Trophoblast cell (in vitro differentiated cells and primary cell): ENCODE data around the gene FUT8.
"Not testable (repeated sequence)": the region's sequence is repeated elsewhere in the genome, so short reads cannot be mapped to it uniquely, and the experiment has no call there.

Experiments used
- DNase-seq, 2 donors: peaks; one replicate each; pipeline ENCODE4 v3.0.0-alpha.2; 2016
- H2AFZ ChIP-seq: 2 replicates; pipeline ENCODE4 v1.6.1; 2013; ENCODE audit warnings: low read length, moderate library complexity, mild to moderate bottlenecking; ENCODE audit not compliant: insufficient read depth, poor library complexity
- H2AK5ac ChIP-seq: 2 replicates; pipeline ENCODE4 v1.6.1; 2013; ENCODE audit warnings: mild to moderate bottlenecking, low read length
- H2BK120ac ChIP-seq: 2 replicates; pipeline ENCODE4 v1.6.1; 2013; ENCODE audit warnings: low read length, mild to moderate bottlenecking, moderate library complexity; ENCODE audit not compliant: insufficient read depth, poor library complexity
- H2BK12ac ChIP-seq: 2 replicates; pipeline ENCODE4 v1.6.1; 2013; ENCODE audit warnings: mild to moderate bottlenecking, low read length, moderate library complexity
- H2BK5ac ChIP-seq: 2 replicates; pipeline ENCODE4 v1.6.1; 2013; ENCODE audit warnings: low read length, low read depth, moderate library complexity, mild to moderate bottlenecking; ENCODE audit not compliant: poor library complexity
- H3K14ac ChIP-seq: 2 replicates; pipeline ENCODE4 v1.6.1; 2013; ENCODE audit warnings: mild to moderate bottlenecking, low read length
- H3K18ac ChIP-seq: 2 replicates; pipeline ENCODE4 v1.6.1; 2013; ENCODE audit warnings: mild to moderate bottlenecking, low read length
- H3K23ac ChIP-seq: 2 replicates; pipeline ENCODE4 v1.6.1; 2013; ENCODE audit warnings: low read length
- H3K27ac ChIP-seq: 2 replicates; pipeline ENCODE4 v1.5.1; 2013; ENCODE audit warnings: low read depth, mild to moderate bottlenecking, inconsistent platforms, low read length, moderate library complexity
- H3K27me3 ChIP-seq: 2 replicates; pipeline ENCODE4 v1.6.1; 2013; ENCODE audit warnings: inconsistent platforms, mild to moderate bottlenecking, low read length, moderate library complexity; ENCODE audit not compliant: insufficient read depth
- H3K36me3 ChIP-seq, 2 experiments: 1 replicate in 1 of 2; 2 replicates in 1 of 2; pipeline ENCODE4 v1.6.1; 2013; ENCODE audit warnings: low read length in 2 of 2, mild to moderate bottlenecking in 2 of 2, moderate library complexity in 1 of 2; ENCODE audit not compliant: insufficient read depth in 2 of 2, control insufficient read depth in 1 of 2
- H3K4ac ChIP-seq: 2 replicates; pipeline ENCODE4 v1.6.1; 2013; ENCODE audit warnings: low read depth, mild to moderate bottlenecking, low read length, moderate library complexity
- H3K4me1 ChIP-seq, 2 experiments: 1 replicate in 1 of 2; 2 replicates in 1 of 2; pipeline ENCODE4 v1.6.1; 2013; ENCODE audit warnings: low read length in 2 of 2, mild to moderate bottlenecking in 2 of 2, moderate library complexity in 1 of 2; ENCODE audit not compliant: insufficient read depth in 2 of 2, control insufficient read depth in 1 of 2
- H3K4me2 ChIP-seq: 2 replicates; pipeline ENCODE4 v1.6.1; 2013; ENCODE audit warnings: inconsistent platforms, mild to moderate bottlenecking, low read length, moderate library complexity
- H3K4me3 ChIP-seq: 2 replicates; pipeline ENCODE4 v1.5.1; 2013; ENCODE audit warnings: mild to moderate bottlenecking, low read depth, low read length, inconsistent platforms
- H3K79me1 ChIP-seq: one replicate; pipeline ENCODE4 v1.6.1; 2013; ENCODE audit warnings: low read length
- H3K79me2 ChIP-seq: 2 replicates; pipeline ENCODE4 v1.6.1; 2013; ENCODE audit warnings: low read length, mild to moderate bottlenecking; ENCODE audit not compliant: control insufficient read depth, insufficient read depth, poor library complexity
- H3K9ac ChIP-seq: 2 replicates; pipeline ENCODE4 v1.6.1; 2013; ENCODE audit warnings: mild to moderate bottlenecking, low read length
- H3K9me3 ChIP-seq: 2 replicates; pipeline ENCODE4 v1.6.1; 2013; ENCODE audit warnings: low read depth, mild to moderate bottlenecking, control low read depth, inconsistent platforms, low read length; ENCODE audit not compliant: insufficient read depth
- H4K12ac ChIP-seq: 2 replicates; pipeline ENCODE4 v1.6.1; 2013; ENCODE audit warnings: low read depth, mild to moderate bottlenecking, low read length, moderate library complexity
- H4K8ac ChIP-seq: 2 replicates; pipeline ENCODE4 v1.6.1; 2013; ENCODE audit warnings: low read depth, mild to moderate bottlenecking, low read length, moderate library complexity
- H4K91ac ChIP-seq: one replicate; pipeline ENCODE4 v1.6.1; 2013; ENCODE audit warnings: low read depth, mild to moderate bottlenecking, low read length, moderate library complexity
- WGBS: extraction: QIAGEN DNeasy Blood & Tissue Kit; methylation state at CpG from one replicate; pipeline ENCODE4 v1.1.7; 2013; ENCODE audit warnings: missing lambda C conversion rate; ENCODE audit not compliant: insufficient read length, insufficient coverage; ENCODE audit errors: extremely low coverage; 5-methylcytosine and 5-hydroxymethylcytosine counted together

FUT8 gene

DNA sequence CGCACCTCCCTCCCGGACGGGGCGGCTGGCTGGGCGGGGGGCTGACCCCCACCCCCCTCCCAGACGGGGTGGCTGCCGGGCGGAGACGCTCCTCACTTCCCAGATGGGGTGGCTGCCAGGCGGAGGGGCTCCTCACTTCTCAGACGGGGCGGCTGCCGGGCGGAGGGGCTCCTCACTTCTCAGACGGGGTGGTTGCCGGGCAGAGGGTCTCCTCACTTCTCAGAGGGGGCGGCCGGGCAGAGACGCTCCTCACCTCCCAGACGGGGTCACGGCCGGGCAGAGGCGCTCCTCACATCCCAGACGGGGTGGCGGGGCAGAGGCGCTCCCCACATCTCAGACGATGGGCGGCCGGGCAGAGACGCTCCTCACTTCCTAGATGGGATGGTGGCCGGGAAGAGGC lies 280.0 kb downstream of the FUT8 start:
- H3K4me3 ChIP-seq, H3K4me1 ChIP-seq, H3K79me2 ChIP-seq, H2BK5ac ChIP-seq, H3K4ac ChIP-seq, H3K36me3 ChIP-seq, H3K4me2 ChIP-seq, H3K23ac ChIP-seq, H3K27ac ChIP-seq, H4K8ac ChIP-seq, H2BK12ac ChIP-seq, H4K91ac ChIP-seq, H3K27me3 ChIP-seq, DNase-seq, H2AFZ ChIP-seq, H3K9me3 ChIP-seq, H3K14ac ChIP-seq, H4K12ac ChIP-seq, H3K79me1 ChIP-seq, H2AK5ac ChIP-seq, H2BK120ac ChIP-seq, H3K18ac ChIP-seq, H3K9ac ChIP-seq: not testable (repeated sequence)
- no CpG with 5 or more reads among the region's 31 CpGs for WGBS

DNA sequence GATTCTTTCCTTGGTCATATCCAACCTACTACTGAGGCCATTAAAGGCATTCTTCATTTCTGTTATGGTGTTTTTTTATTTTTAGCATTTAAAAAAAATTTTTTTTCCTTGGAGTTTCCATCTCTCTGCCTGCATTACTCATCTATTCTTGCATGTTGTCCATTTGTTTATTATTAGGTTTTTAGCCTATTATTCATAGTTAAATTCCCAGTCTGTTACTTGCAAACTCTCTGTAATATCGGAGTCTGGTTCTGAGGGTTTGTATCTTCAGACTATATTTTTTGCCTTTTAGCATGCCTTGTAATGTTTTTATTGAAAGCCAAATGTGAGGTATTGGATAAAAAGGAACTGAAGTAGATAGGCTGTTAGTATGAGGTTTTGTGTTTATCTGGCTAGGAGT lies 284.3 kb downstream of the FUT8 start:
- Histone ChIP-seq H2AK5ac (no peak overlapping the region), H2BK120ac (no peak overlapping the region)

DNA sequence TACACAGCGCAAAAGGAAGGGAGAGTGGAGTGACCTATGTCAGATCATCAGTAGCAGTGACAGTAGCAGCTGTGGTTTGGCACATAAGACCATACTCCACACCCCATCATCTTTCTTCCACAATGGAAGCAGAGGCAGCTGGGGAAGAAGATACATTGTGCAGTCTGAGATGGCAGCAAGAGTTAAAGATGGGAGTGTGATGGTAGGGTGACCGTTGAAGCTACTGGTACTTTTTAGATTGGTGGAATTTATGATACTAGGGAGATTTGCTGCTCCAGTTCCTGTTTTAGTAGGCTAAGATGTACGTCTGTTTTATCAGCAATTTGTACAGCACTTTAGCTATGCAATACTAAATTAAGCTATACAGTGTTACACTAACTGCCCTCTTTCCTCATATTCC lies 291.0 kb downstream of the FUT8 start:
- peak overlapping the region; percentile 61 for H3K27ac ChIP-seq
- WGBS = no CpG with 5 or more reads among the region's 3 CpGs
- peak overlapping the region; percentile 90 for H2BK120ac ChIP-seq
- H3K4me1 ChIP-seq = peaks cover 2 to 3% of the 10 kb centered on the region in 2 experiments
- H3K79me2 ChIP-seq = no peaks in the 10 kb centered on the region
- no peak overlapping the region for H3K4me2 ChIP-seq
- no peak overlapping the region for H3K4me3 ChIP-seq
- no peak overlapping the region for H2AFZ ChIP-seq
- H3K18ac ChIP-seq = peak overlapping the region; percentile 88
- no peaks in the 10 kb centered on the region for H3K27me3 ChIP-seq
- H2AK5ac ChIP-seq = peak overlapping the region; percentile 74
- peak overlapping the region; percentile 49 for H2BK5ac ChIP-seq
- peak overlapping the region; percentile 62 for H3K4ac ChIP-seq
- H3K9ac ChIP-seq = no peak overlapping the region
- peak overlapping the region; percentile 84 for H4K8ac ChIP-seq
- H3K14ac ChIP-seq = peak overlapping the region; percentile 87
- no peak for DNase-seq
- peaks cover 0 to 2% of the 10 kb centered on the region in 2 experiments for H3K36me3 ChIP-seq
- H3K9me3 ChIP-seq = no peaks in the 10 kb centered on the region
- no peak overlapping the region for H3K23ac ChIP-seq
- peak overlapping the region; percentile 98 for H2BK12ac ChIP-seq
- peak overlapping the region; percentile 77 for H4K91ac ChIP-seq
- H4K12ac ChIP-seq = no peak overlapping the region
- H3K79me1 ChIP-seq = peaks cover 2% of the 10 kb centered on the region

More for the DNA sequence above, 284.3 kb downstream of the FUT8 start:
- no peak overlapping the region for H3K23ac ChIP-seq
- no peak overlapping the region for H3K4ac ChIP-seq
- no peaks in the 10 kb centered on the region for H3K27me3 ChIP-seq
- no peak overlapping the region for H2BK12ac ChIP-seq
- no peak for DNase-seq
- no peak overlapping the region for H3K18ac ChIP-seq
- H2AFZ ChIP-seq = no peak overlapping the region
- H3K36me3 ChIP-seq = peaks cover 2 to 3% of the 10 kb centered on the region in 2 experiments
- H3K9ac ChIP-seq = no peak overlapping the region
- H2BK5ac ChIP-seq = no peak overlapping the region
- no peak overlapping the region for H3K27ac ChIP-seq
- no peak overlapping the region for H3K4me2 ChIP-seq
- no peak overlapping the region for H3K14ac ChIP-seq
- H3K4me3 ChIP-seq = no peak overlapping the region
- no peaks in the 10 kb centered on the region for H3K79me1 ChIP-seq
- no CpG with 5 or more reads among the region's 1 CpG for WGBS
- H3K9me3 ChIP-seq = peaks cover 2% of the 10 kb centered on the region
- H4K91ac ChIP-seq = no peak overlapping the region
- no peaks in the 10 kb centered on the region for H3K79me2 ChIP-seq
- H4K8ac ChIP-seq = no peak overlapping the region
- no peaks in the 10 kb centered on the region for H3K4me1 ChIP-seq
- no peak overlapping the region for H4K12ac ChIP-seq

DNA sequence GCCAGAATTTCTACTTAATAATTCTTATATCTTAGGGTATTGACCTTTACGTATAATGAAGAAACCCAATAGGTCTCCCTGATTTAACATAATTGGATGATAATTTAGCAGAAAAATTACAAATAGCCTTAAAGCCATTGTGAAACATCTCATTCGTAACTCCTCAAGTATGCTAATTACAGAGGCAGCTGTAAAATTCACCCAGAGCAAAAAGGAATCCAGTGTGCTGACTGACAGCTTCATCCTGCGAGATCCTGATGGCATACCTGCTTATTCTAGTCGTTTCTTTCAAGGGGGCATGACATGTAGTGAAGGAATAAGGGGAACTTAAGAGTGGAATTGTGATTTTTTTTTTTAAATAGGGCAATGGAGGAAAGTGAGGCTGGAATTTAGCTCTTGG lies 291.5 kb downstream of the FUT8 start:
- Histone ChIP-seq H2AFZ (no peak overlapping the region), H2BK120ac (no peak overlapping the region), H2BK12ac (no peak overlapping the region), H3K4me1 (peaks cover 2 to 3% of the 10 kb centered on the region in 2 experiments), H2AK5ac (no peak overlapping the region), H3K9ac (no peak overlapping the region), H4K12ac (no peak overlapping the region), H3K9me3 (no peaks in the 10 kb centered on the region), H3K4ac (no peak overlapping the region), H3K27me3 (no peaks in the 10 kb centered on the region), H2BK5ac (no peak overlapping the region), H3K18ac (no peak overlapping the region), H3K4me2 (no peak overlapping the region), H4K8ac (no peak overlapping the region), H3K23ac (no peak overlapping the region), H3K14ac (no peak overlapping the region), H3K36me3 (peaks cover 0 to 2% of the 10 kb centered on the region in 2 experiments), H3K4me3 (no peak overlapping the region), H3K27ac (peak overlapping the region; percentile 77), H4K91ac (no peak overlapping the region), H3K79me1 (peaks cover 2% of the 10 kb centered on the region), H3K79me2 (no peaks in the 10 kb centered on the region)
- WGBS = no CpG with 5 or more reads among the region's 4 CpGs
- DNase-seq = peak; percentile 52 to 89
